ENCODE data around the gene GJA9.

DNA sequence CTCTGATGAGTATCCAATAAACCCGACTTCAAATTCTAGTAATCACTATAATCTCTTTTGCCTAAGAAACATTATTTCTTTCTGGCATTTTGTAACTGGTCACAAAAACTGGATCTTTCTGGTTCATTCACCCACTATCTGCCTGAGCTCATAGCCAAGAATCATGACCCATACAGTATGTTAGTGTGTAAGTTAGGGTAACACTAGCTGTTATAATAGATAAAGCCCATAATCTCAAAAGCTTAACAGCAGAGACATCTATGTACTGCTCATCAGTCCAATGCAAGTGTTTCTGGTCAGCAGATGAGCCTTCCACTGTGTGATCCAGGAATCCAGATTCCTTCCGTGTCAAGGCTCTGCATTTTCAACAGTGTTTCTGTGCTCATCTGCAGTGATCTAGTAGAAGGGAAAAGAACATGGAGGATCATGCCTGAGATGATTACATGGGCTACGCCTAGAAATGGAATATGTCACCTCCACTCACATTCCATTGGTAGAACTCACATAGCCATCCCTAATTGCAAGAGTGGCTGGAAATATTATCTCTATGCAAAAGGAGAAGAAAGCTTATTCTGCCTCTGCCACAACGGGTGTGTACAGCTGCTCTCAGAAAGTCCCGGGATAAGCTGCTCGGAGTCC is 49.5 kb downstream of the GJA9 start:
- TF ChIP-seq CTCF (IDR thresholded peaks at IDR 0.05; ENCODE audit: low read depth, low read length, poor library complexity, severe bottlenecking), result no peak
- TF ChIP-seq EZH2phosphoT487 (IDR thresholded peaks at IDR 0.05; ENCODE audit: borderline replicate concordance, low read length), result no peak

Measured in DOHH2 (cell line).